Stimulated activated naive CD8-positive, alpha-beta T cell treated with anti-CD3 and anti-CD28 coated beads, Interleukin-15, amount 100 ng/mL, for 72 hours (primary cell): ENCODE results near the gene CELSR1.

Source experiments
- ATAC-seq: fragments of 150-1000 bp; cut with Tn5 transposase; 2 replicates; pipeline ENCODE4 v1.10.0; 2021; ENCODE audit warnings: mild to moderate bottlenecking, moderate library complexity
- DNase-seq, 2 donors: peaks; one replicate each; pipeline ENCODE4 v3.0.0; 2021 to 2022
- H3K27ac Mint-ChIP-seq, 2 donors: one replicate each; pipeline ENCODE4 v1.8.0; 2022; ENCODE audit warnings: mild to moderate bottlenecking in 2 of 2, mixed read lengths in 2 of 2, moderate library complexity in 2 of 2
- H3K27me3 Mint-ChIP-seq: one replicate; pipeline ENCODE4 v1.8.0; 2022; ENCODE audit warnings: mixed read lengths
- H3K4me1 Mint-ChIP-seq: one replicate; pipeline ENCODE4 v1.8.0; 2022; ENCODE audit warnings: mild to moderate bottlenecking, mixed read lengths
- H3K4me3 Mint-ChIP-seq, 2 donors: one replicate each; pipeline ENCODE4 v1.8.0; 2022; ENCODE audit warnings: mild to moderate bottlenecking in 2 of 2, mixed read lengths in 2 of 2, moderate library complexity in 1 of 2
- H3K9me3 Mint-ChIP-seq, 2 donors: one replicate each; pipeline ENCODE4 v1.8.0; 2022; ENCODE audit warnings: mixed read lengths in 2 of 2

CELSR1 gene

GRCh38 chr22:46460857-46461256, 76.6 kb downstream of the CELSR1 start:
- Mint-ChIP-seq H3K9me3 (no peaks in the 10 kb centered on the region), H3K4me1 (no peaks in the 10 kb centered on the region), H3K27me3 (peaks cover 44% of the 10 kb centered on the region), H3K27ac (no peak overlapping the region), H3K4me3 (no peak overlapping the region)
- DNase-seq (no peak), ATAC-seq (no peak)

- Mint-ChIP-seq H3K9me3 (no peaks in the 10 kb centered on the region), H3K4me3 (no peak overlapping the region), H3K27me3 (peaks cover 37% of the 10 kb centered on the region), H3K4me1 (no peaks in the 10 kb centered on the region), H3K27ac (peak overlapping the region in 1 of 2 donors; percentile 54)
- ATAC-seq (no peak), DNase-seq (no peak)
Observed at GRCh38 chr22:46459347-46460065, 77.9 kb downstream of the CELSR1 start.

GRCh38 chr22:46458525-46458924, 78.9 kb downstream of the CELSR1 start:
- no peaks in the 10 kb centered on the region for H3K9me3 Mint-ChIP-seq
- no peaks in the 10 kb centered on the region for H3K4me1 Mint-ChIP-seq
- ATAC-seq (no peak), DNase-seq (no peak)
- peak overlapping the region in 1 of 2 donors; percentile 63 for H3K27ac Mint-ChIP-seq
- peaks cover 35% of the 10 kb centered on the region for H3K27me3 Mint-ChIP-seq
- no peak overlapping the region for H3K4me3 Mint-ChIP-seq

- peak overlapping the region; percentile 57 to 86 for H3K27ac Mint-ChIP-seq
- no peak for DNase-seq
Observed at GRCh38 chr22:46457502-46458488, 79.6 kb downstream of the CELSR1 start.

GRCh38 chr22:46456818-46457163, 80.6 kb downstream of the CELSR1 start:
- ATAC-seq (no peak), DNase-seq (no peak)
- H3K4me1 Mint-ChIP-seq, result no peaks in the 10 kb centered on the region
- peaks cover 30% of the 10 kb centered on the region for H3K27me3 Mint-ChIP-seq
- no peak overlapping the region for H3K27ac Mint-ChIP-seq
- H3K9me3 Mint-ChIP-seq, result no peaks in the 10 kb centered on the region
- H3K4me3 Mint-ChIP-seq, result no peak overlapping the region

More at GRCh38 chr22:46457502-46458488, 79.6 kb downstream of the CELSR1 start:
- ATAC-seq, result no peak
- Mint-ChIP-seq H3K27me3 (peaks cover 35% of the 10 kb centered on the region), H3K4me3 (no peak overlapping the region), H3K4me1 (no peaks in the 10 kb centered on the region), H3K9me3 (no peaks in the 10 kb centered on the region)

- Mint-ChIP-seq H3K4me3 (no peak overlapping the region), H3K27me3 (peaks cover 22% of the 10 kb centered on the region), H3K9me3 (no peaks in the 10 kb centered on the region), H3K27ac (no peak overlapping the region), H3K4me1 (no peaks in the 10 kb centered on the region)
- no peak for DNase-seq
- no peak for ATAC-seq
Observed at GRCh38 chr22:46455446-46455845, 82.0 kb downstream of the CELSR1 start.

- Mint-ChIP-seq H3K4me3 (no peak overlapping the region), H3K27me3 (peaks cover 15% of the 10 kb centered on the region), H3K27ac (peak overlapping the region in 1 of 2 donors; percentile 43), H3K4me1 (no peaks in the 10 kb centered on the region), H3K9me3 (no peaks in the 10 kb centered on the region)
- ATAC-seq, result no peak
- no peak for DNase-seq
Observed at GRCh38 chr22:46454504-46455269, 82.7 kb downstream of the CELSR1 start.

- no peak overlapping the region for H3K27ac Mint-ChIP-seq
Observed at GRCh38 chr22:46453829-46454503, 83.5 kb downstream of the CELSR1 start.

GRCh38 chr22:46453006-46453828, 84.2 kb downstream of the CELSR1 start:
- ATAC-seq (no peak), DNase-seq (no peak)
- Mint-ChIP-seq H3K4me3 (no peak overlapping the region), H3K4me1 (no peaks in the 10 kb centered on the region), H3K27me3 (peaks cover 11% of the 10 kb centered on the region), H3K9me3 (no peaks in the 10 kb centered on the region), H3K27ac (no peak overlapping the region)

More at GRCh38 chr22:46453829-46454503, 83.5 kb downstream of the CELSR1 start:
- Mint-ChIP-seq H3K9me3 (no peaks in the 10 kb centered on the region), H3K4me3 (no peak overlapping the region), H3K4me1 (no peaks in the 10 kb centered on the region), H3K27me3 (peaks cover 12% of the 10 kb centered on the region)
- no peak for ATAC-seq
- DNase-seq, result no peak

GRCh38 chr22:46452195-46453005, 85.0 kb downstream of the CELSR1 start:
- Mint-ChIP-seq H3K27ac (no peak overlapping the region), H3K4me1 (no peaks in the 10 kb centered on the region), H3K27me3 (peaks cover 2% of the 10 kb centered on the region), H3K9me3 (no peaks in the 10 kb centered on the region), H3K4me3 (no peak overlapping the region)
- ATAC-seq (no peak), DNase-seq (no peak)

GRCh38 chr22:46451741-46452140, 85.7 kb downstream of the CELSR1 start:
- Mint-ChIP-seq H3K4me1 (no peaks in the 10 kb centered on the region), H3K4me3 (no peak overlapping the region), H3K27ac (no peak overlapping the region), H3K9me3 (no peaks in the 10 kb centered on the region), H3K27me3 (no peaks in the 10 kb centered on the region)
- no peak for ATAC-seq
- no peak for DNase-seq

- Mint-ChIP-seq H3K27me3 (no peaks in the 10 kb centered on the region), H3K9me3 (no peaks in the 10 kb centered on the region), H3K4me1 (no peaks in the 10 kb centered on the region), H3K4me3 (no peak overlapping the region), H3K27ac (no peak overlapping the region)
- ATAC-seq (no peak), DNase-seq (no peak)
Observed at GRCh38 chr22:46450931-46451561, 86.4 kb downstream of the CELSR1 start.

- H3K9me3 Mint-ChIP-seq, result no peaks in the 10 kb centered on the region
- H3K27me3 Mint-ChIP-seq, result no peaks in the 10 kb centered on the region
- no peak for DNase-seq
- H3K4me3 Mint-ChIP-seq, result no peak overlapping the region
- ATAC-seq, result no peak
- H3K4me1 Mint-ChIP-seq, result no peaks in the 10 kb centered on the region
- H3K27ac Mint-ChIP-seq, result no peak overlapping the region
Observed at GRCh38 chr22:46449974-46450745, 87.3 kb downstream of the CELSR1 start.
